Upper lobe of left lung (tissue), 6 donors: ENCODE data around the gene VPS13C. TPM values are rescaled to one million over a fixed set of nuclear protein-coding genes. Genes with fewer than 3 reads are reported as not detected.
"Not testable (repeated sequence)": the region's sequence is repeated elsewhere in the genome, so short reads cannot be mapped to it uniquely, and the experiment has no call there.

Experiments used
- ATAC-seq, 2 donors: fragments of 200-7000 bp; cut with Tn5 transposase; one replicate each; pipeline ENCODE4 v1.9.1; 2022; ENCODE audit warnings: mild to moderate bottlenecking in 2 of 2, moderate library complexity in 2 of 2; ENCODE audit not compliant: low FRiP score in 2 of 2
- DNase-seq, 2 donors: peaks; one replicate each; pipeline ENCODE4 v3.0.0-alpha.2; 2019 to 2020
- H3K27ac ChIP-seq, 4 donors: fragments of 200-600 bp; sonication (generic); one replicate each; pipeline ENCODE4 v1.5.1; 2016 to 2019
- H3K27me3 ChIP-seq, 4 donors: fragments of 200-600 bp; sonication (generic); one replicate each; pipeline ENCODE4 v1.5.1; 2017 to 2019
- H3K36me3 ChIP-seq, 4 donors: fragments of 200-600 bp; sonication (generic); one replicate each; pipeline ENCODE4 v1.5.1; 2016 to 2019
- H3K4me1 ChIP-seq, 4 donors: fragments of 200-600 bp; sonication (generic); one replicate each; pipeline ENCODE4 v1.5.1; 2018 to 2019
- H3K4me3 ChIP-seq, 4 donors: fragments of 200-600 bp; sonication (generic); one replicate each; pipeline ENCODE4 v1.5.1; 2017 to 2019; ENCODE audit warnings: mild to moderate bottlenecking in 2 of 4, moderate library complexity in 1 of 4
- H3K9me3 ChIP-seq, 4 donors: fragments of 200-600 bp; sonication (generic); one replicate each; pipeline ENCODE4 v1.5.1; 2018 to 2019
- CTCF ChIP-seq, 6 experiments: fragments of 450-650 bp in 4 of 6; fragments of 200-600 bp in 2 of 6; sonication (generic) in 2 of 6; IDR thresholded peaks; one replicate each; pipeline ENCODE4 v1.5.1; 2016 to 2019; ENCODE audit warnings: antibody characterized with exemption in 6 of 6
- EP300 ChIP-seq, 4 donors: sonication (generic); formaldehyde crosslinking; IDR thresholded peaks; one replicate each; pipeline ENCODE4 v1.5.1; 2017; ENCODE audit warnings: antibody characterized with exemption in 4 of 4, control low read depth in 2 of 4
- POLR2A ChIP-seq, 4 donors: fragments of 450-650 bp; IDR thresholded peaks; one replicate each; pipeline ENCODE4 v1.5.1; 2016 to 2017; ENCODE audit warnings: antibody characterized with exemption in 4 of 4, mild to moderate bottlenecking in 2 of 4
- POLR2AphosphoS5 ChIP-seq, 2 donors: sonication (generic); formaldehyde crosslinking; IDR thresholded peaks; one replicate each; pipeline ENCODE4 v1.5.1; 2017; ENCODE audit warnings: antibody characterized with exemption in 2 of 2
- WGBS, 2 donors: methylation state at CpG; one replicate each; pipeline ENCODE4 v1.1.5; 2017 to 2018; 5-methylcytosine and 5-hydroxymethylcytosine counted together
- total RNA-seq, 6 donors: library from RNA; depleted of rRNA in 4 of 6; stranded (reverse); fragments of >200 nt in 4 of 6; gene quantifications; one replicate each; pipeline versions ENCODE4 v1.1.0 to v1.2.1, GENCODE V29; 2016 to 2021
- donor health status: DM: no; HTN: no; CAD: no; lungs with moderate emphysema.
- donor health status: DM: no; HTN: yes; CAD: no; lungs with severe emphysema.

VPS13C gene
- total RNA-seq, 6 donors from 2014 or later, result 73.7 to 180 (median 97.4) TPM

DNA sequence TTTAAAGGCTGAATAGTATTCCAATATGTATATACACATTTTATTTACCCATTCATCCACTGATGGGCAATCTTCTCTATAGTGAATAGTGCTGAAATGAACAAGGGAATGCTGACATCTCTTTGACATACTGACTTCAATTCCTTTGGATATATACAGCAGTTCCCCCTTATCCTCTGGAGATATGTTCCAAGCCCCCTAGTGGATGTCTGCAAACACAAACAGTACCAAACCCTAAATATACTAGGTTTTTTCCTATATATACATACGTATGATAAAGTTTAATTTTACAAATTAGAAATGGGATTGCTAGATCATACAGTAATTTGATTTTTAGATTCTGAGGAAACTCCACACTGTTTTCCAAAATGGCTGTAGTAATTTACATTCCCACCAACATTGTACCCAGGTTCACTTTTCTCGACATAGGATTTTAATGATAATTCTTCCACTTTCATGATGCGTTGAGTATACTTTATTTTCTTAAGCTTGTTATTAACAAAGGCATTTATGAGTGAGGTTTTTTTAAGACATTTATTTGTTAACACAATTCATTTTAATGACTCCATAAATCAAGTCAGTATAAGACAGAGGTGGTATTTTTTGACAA lies 38.2 kb downstream of the VPS13C start:
- H3K27ac ChIP-seq, result no peak overlapping the region
- no peaks in the 10 kb centered on the region for H3K27me3 ChIP-seq
- ATAC-seq (no peak), DNase-seq (no peak)
- peaks cover 0 to 6% (median 1%) of the 10 kb centered on the region in 4 donors for H3K4me1 ChIP-seq
- no peak overlapping the region for H3K4me3 ChIP-seq
- TF ChIP-seq POLR2AphosphoS5 (IDR thresholded peaks at IDR 0.05), result no peak
- TF ChIP-seq CTCF (IDR thresholded peaks at IDR 0.05), result no peak
- TF ChIP-seq EP300 (IDR thresholded peaks at IDR 0.05), result no peak
- TF ChIP-seq POLR2A (IDR thresholded peaks at IDR 0.05), result no peak
- no peaks in the 10 kb centered on the region for H3K9me3 ChIP-seq
- H3K36me3 ChIP-seq, result peaks cover 0 to 33% (median 9%) of the 10 kb centered on the region in 4 donors
- WGBS, 2 donors, result 98 to 99% methylated on average over 3 of the region's 3 CpGs

- no peak overlapping the region for H3K27ac ChIP-seq
- no peaks in the 10 kb centered on the region for H3K9me3 ChIP-seq
- peaks cover 0 to 33% (median 9%) of the 10 kb centered on the region in 4 donors for H3K36me3 ChIP-seq
- H3K4me1 ChIP-seq, result no peaks in the 10 kb centered on the region
- no peak overlapping the region for H3K4me3 ChIP-seq
- ATAC-seq, result no peak
- no peak for TF ChIP-seq CTCF (IDR thresholded peaks at IDR 0.05)
- no peak for TF ChIP-seq EP300 (IDR thresholded peaks at IDR 0.05)
- TF ChIP-seq POLR2A (IDR thresholded peaks at IDR 0.05), result no peak
- TF ChIP-seq POLR2AphosphoS5 (IDR thresholded peaks at IDR 0.05), result no peak
- no peaks in the 10 kb centered on the region for H3K27me3 ChIP-seq
- 97% methylated on average over 3 of the region's 3 CpGs for WGBS, 2 donors
- no peak for DNase-seq
Measured at GRCh38 chr15:62020576-62021160, 39.6 kb downstream of the VPS13C start.

DNA sequence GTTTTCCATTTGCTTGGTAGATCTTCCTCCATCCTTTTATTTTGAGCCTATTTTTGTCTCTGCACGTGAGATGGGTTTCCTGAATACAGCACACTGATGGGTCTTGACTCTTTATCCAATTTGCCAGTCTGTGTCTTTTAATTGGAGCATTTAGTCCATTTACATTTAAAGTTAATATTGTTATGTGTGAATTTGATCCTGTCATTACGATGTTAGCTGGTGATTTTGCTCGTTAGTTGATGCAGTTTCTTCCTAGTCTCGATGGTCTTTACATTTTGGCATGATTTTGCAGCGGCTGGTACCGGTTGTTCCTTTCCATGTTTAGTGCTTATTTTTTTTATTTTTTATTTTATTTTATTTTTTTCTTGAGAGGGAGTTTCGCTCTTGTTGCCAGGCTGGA lies 54.9 kb downstream of the VPS13C start:
- H3K4me3 ChIP-seq, DNase-seq, H3K9me3 ChIP-seq, H3K4me1 ChIP-seq, H3K27me3 ChIP-seq, H3K27ac ChIP-seq, ATAC-seq: not testable (repeated sequence)
- 94 to 98% methylated on average over 7 of the region's 7 CpGs for WGBS, 2 donors
- peaks cover 17 to 44% (median 19%) of the 10 kb centered on the region in 4 donors for H3K36me3 ChIP-seq

GRCh38 chr15:61997786-61998185 lies 62.5 kb downstream of the VPS13C start:
- peaks cover 0 to 27% (median 2%) of the 10 kb centered on the region in 4 donors for H3K36me3 ChIP-seq
- no peak for TF ChIP-seq CTCF (IDR thresholded peaks at IDR 0.05)
- TF ChIP-seq EP300 (IDR thresholded peaks at IDR 0.05), result no peak
- no peak for TF ChIP-seq POLR2AphosphoS5 (IDR thresholded peaks at IDR 0.05)
- no peak for TF ChIP-seq POLR2A (IDR thresholded peaks at IDR 0.05)
- no peak overlapping the region for H3K4me3 ChIP-seq
- H3K27ac ChIP-seq, result no peak overlapping the region
- no peaks in the 10 kb centered on the region for H3K27me3 ChIP-seq
- no peak for DNase-seq
- no peak for ATAC-seq
- no peaks in the 10 kb centered on the region for H3K9me3 ChIP-seq
- 83 to 95% methylated on average over 1 of the region's 1 CpG for WGBS, 2 donors
- no peaks in the 10 kb centered on the region for H3K4me1 ChIP-seq

DNA sequence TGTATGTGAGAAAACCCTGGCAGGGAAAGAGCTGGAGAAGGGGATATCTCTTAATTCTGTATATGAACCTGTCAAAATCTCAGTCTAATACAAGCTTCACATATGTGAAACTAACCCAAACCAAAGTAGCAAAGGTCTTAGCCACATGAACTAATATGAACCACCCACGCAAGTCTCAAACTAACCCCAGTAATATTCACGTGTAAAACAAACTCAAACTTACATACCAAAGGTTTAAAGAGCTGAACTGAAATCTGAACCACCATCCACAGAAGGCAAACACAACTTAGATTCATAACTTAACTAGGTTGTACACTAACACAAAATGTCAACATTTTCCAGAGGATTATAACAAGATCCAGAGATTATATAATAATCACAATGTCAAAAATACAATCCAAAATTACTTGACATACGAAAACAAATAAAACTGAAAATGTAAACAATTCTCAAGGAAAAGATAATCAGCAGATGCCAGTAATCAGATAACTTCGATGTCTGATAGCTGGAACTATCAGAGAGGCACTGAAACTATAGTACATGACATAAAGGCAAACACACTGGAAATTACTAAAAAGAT lies 64.1 kb downstream of the VPS13C start:
- no peak for TF ChIP-seq CTCF (IDR thresholded peaks at IDR 0.05)
- no peak for TF ChIP-seq POLR2A (IDR thresholded peaks at IDR 0.05)
- no peak for TF ChIP-seq POLR2AphosphoS5 (IDR thresholded peaks at IDR 0.05)
- DNase-seq, result no peak
- WGBS, 2 donors, result 88 to 90% methylated on average over 4 of the region's 4 CpGs
- ATAC-seq, result no peak
- no peaks in the 10 kb centered on the region for H3K9me3 ChIP-seq
- peaks cover 0 to 34% (median 2%) of the 10 kb centered on the region in 4 donors for H3K36me3 ChIP-seq
- no peaks in the 10 kb centered on the region for H3K4me1 ChIP-seq
- no peak overlapping the region for H3K27ac ChIP-seq
- no peak overlapping the region for H3K4me3 ChIP-seq
- no peaks in the 10 kb centered on the region for H3K27me3 ChIP-seq
